GM10266 (cell line): ENCODE data around the gene OR9G4.

Experiments used
- DNase-seq: peaks from one replicate; pipeline ENCODE4 v3.0.0; 2012; ENCODE audit errors: extremely low spot score
- CTCF ChIP-seq: IDR thresholded peaks from 2 replicates; pipeline ENCODE4 v1.5.1; 2012; ENCODE audit warnings: mild to moderate bottlenecking, low read depth; ENCODE audit not compliant: control insufficient read depth, insufficient read depth; ENCODE audit errors: missing control alignments

Gene OR9G4

GRCh38 chr11:56748597-56748996 is at the start of gene OR9G4:
Gene OR9G4 (minus strand): TSS chr11:56748697. CDS start chr11:56743766, 4,931 bp downstream.
- no peak for DNase-seq
- TF ChIP-seq CTCF = no peak

GRCh38 chr11:56783448-56784041 is 35.0 kb upstream of the OR9G4 start:
- peak; percentile 23 for DNase-seq
- peak; percentile 59 for TF ChIP-seq CTCF

- no peak for TF ChIP-seq CTCF
- no peak for DNase-seq
Measured at GRCh38 chr11:56782167-56782847, 33.8 kb upstream of the OR9G4 start.

- no peak for DNase-seq
- no peak for TF ChIP-seq CTCF
Measured at GRCh38 chr11:56776809-56777208, 28.3 kb upstream of the OR9G4 start.

- no peak for TF ChIP-seq CTCF
- no peak for DNase-seq
Measured at GRCh38 chr11:56764976-56765375, 16.5 kb upstream of the OR9G4 start.

- DNase-seq = no peak
- TF ChIP-seq CTCF = no peak
Measured at GRCh38 chr11:56751480-56751879, 3.0 kb upstream of the OR9G4 start.

GRCh38 chr11:56750190-56750589 is 1.7 kb upstream of the OR9G4 start:
- TF ChIP-seq CTCF = no peak
- DNase-seq = no peak
